ENCODE results near the gene BMP8A.
"Not testable (repeated sequence)": the region's sequence is repeated elsewhere in the genome, so short reads cannot be mapped to it uniquely, and the experiment has no call there.

GRCh38 chr1:39475551-39475950 is 15.9 kb upstream of the BMP8A start:
- not testable (repeated sequence) for TF ChIP-seq CTCF (conservative IDR thresholded peaks at IDR 0.05); ZFX (IDR thresholded peaks at IDR 0.05)
